ENCODE measurements around the gene C3orf20.

Gene C3orf20

GRCh38 chr3:14773281-14773680 lies 98.3 kb downstream of the C3orf20 start:
- H3K27me3 Mint-ChIP-seq (ENCODE audit: low read depth): peaks cover 5% of the 10 kb centered on the region

GRCh38 chr3:14773691-14774128 lies 98.8 kb downstream of the C3orf20 start:
- H3K9me3 Mint-ChIP-seq: peaks cover 3% of the 10 kb centered on the region
- no peak overlapping the region for H3K4me3 Mint-ChIP-seq
- no peak for TF ChIP-seq CTCF (IDR thresholded peaks at IDR 0.05; ENCODE audit: unreplicated experiment in 3 of 3)
- H3K27ac Mint-ChIP-seq: no peak overlapping the region
- H3K27me3 Mint-ChIP-seq (ENCODE audit: low read depth): peaks cover 5% of the 10 kb centered on the region
- H3K4me1 Mint-ChIP-seq: no peaks in the 10 kb centered on the region
- H3K36me3 Mint-ChIP-seq (ENCODE audit: low read depth): no peaks in the 10 kb centered on the region

More at GRCh38 chr3:14773281-14773680, 98.3 kb downstream of the C3orf20 start:
- no peaks in the 10 kb centered on the region for H3K36me3 Mint-ChIP-seq (ENCODE audit: low read depth)
- no peak overlapping the region for H3K27ac Mint-ChIP-seq
- H3K9me3 Mint-ChIP-seq: no peaks in the 10 kb centered on the region
- H3K4me1 Mint-ChIP-seq: no peaks in the 10 kb centered on the region
- no peak overlapping the region for H3K4me3 Mint-ChIP-seq
- TF ChIP-seq CTCF (IDR thresholded peaks at IDR 0.05; ENCODE audit: unreplicated experiment in 3 of 3): no peak

- H3K9me3 Mint-ChIP-seq: peaks cover 7% of the 10 kb centered on the region
- H3K36me3 Mint-ChIP-seq (ENCODE audit: low read depth): no peaks in the 10 kb centered on the region
- no peak overlapping the region for H3K27ac Mint-ChIP-seq
- no peak overlapping the region for H3K4me3 Mint-ChIP-seq
- TF ChIP-seq CTCF (IDR thresholded peaks at IDR 0.05; ENCODE audit: unreplicated experiment in 3 of 3): no peak
- H3K4me1 Mint-ChIP-seq: no peaks in the 10 kb centered on the region
- H3K27me3 Mint-ChIP-seq (ENCODE audit: low read depth): peaks cover 5% of the 10 kb centered on the region
These were observed 99.5 kb downstream of the C3orf20 start for GRCh38 chr3:14774431-14774830.

- Mint-ChIP-seq H3K27ac (no peak overlapping the region), H3K4me1 (no peaks in the 10 kb centered on the region), H3K4me3 (no peak overlapping the region), H3K36me3 (ENCODE audit: low read depth) (no peaks in the 10 kb centered on the region), H3K27me3 (ENCODE audit: low read depth) (peaks cover 5% of the 10 kb centered on the region), H3K9me3 (peaks cover 7% of the 10 kb centered on the region)
- no peak for TF ChIP-seq CTCF (IDR thresholded peaks at IDR 0.05; ENCODE audit: unreplicated experiment in 3 of 3)
These were observed 100.1 kb downstream of the C3orf20 start for GRCh38 chr3:14775011-14775410.

GRCh38 chr3:14775563-14775962 lies 100.6 kb downstream of the C3orf20 start:
- H3K4me3 Mint-ChIP-seq: no peak overlapping the region
- H3K27me3 Mint-ChIP-seq (ENCODE audit: low read depth): peaks cover 5% of the 10 kb centered on the region
- H3K9me3 Mint-ChIP-seq: peaks cover 7% of the 10 kb centered on the region
- TF ChIP-seq CTCF (IDR thresholded peaks at IDR 0.05; ENCODE audit: unreplicated experiment in 3 of 3): no peak
- no peak overlapping the region for H3K27ac Mint-ChIP-seq
- no peaks in the 10 kb centered on the region for H3K36me3 Mint-ChIP-seq (ENCODE audit: low read depth)
- no peaks in the 10 kb centered on the region for H3K4me1 Mint-ChIP-seq

GRCh38 chr3:14779069-14779685 lies 104.2 kb downstream of the C3orf20 start:
- no peak overlapping the region for H3K4me3 Mint-ChIP-seq
- peaks cover 2% of the 10 kb centered on the region for H3K4me1 Mint-ChIP-seq
- H3K9me3 Mint-ChIP-seq: peaks cover 7% of the 10 kb centered on the region
- no peak overlapping the region for H3K27ac Mint-ChIP-seq
- no peaks in the 10 kb centered on the region for H3K36me3 Mint-ChIP-seq (ENCODE audit: low read depth)
- peaks cover 15% of the 10 kb centered on the region for H3K27me3 Mint-ChIP-seq (ENCODE audit: low read depth)
- no peak for TF ChIP-seq CTCF (IDR thresholded peaks at IDR 0.05; ENCODE audit: unreplicated experiment in 3 of 3)
